ENCODE data around the gene EFCAB12. TPM values are rescaled to one million over a fixed set of nuclear protein-coding genes. Genes with fewer than 3 reads are reported as not detected.

EFCAB12 gene
- total and polyA plus RNA-seq, 2 of the 8 experiments (the other 6 are each of a cell fraction or from before 2014, with no cell fraction given): 0.60 to 0.99 TPM

DNA sequence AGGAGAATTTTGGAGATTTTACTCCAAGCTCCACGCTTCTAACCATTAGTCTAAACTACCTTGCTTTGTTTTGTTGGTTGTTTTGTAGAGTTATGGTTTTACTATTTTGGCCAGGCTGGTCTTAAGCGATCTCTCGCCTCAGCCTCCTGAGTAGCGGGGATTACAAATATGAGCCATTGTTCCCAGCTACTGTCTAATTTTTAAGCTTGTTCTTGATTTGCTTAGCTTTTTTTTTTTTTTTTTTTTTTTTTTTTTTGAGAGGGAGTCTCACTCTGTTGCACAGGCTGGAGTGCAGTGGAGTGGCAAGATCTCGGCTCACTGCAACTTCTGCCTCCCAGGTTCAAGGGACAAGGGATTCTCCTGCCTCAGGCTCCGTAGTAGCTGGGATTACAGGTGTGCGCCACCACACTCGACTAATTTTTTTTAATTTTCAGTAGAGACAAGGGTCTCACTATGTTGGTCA lies 28.5 kb downstream of the EFCAB12 start:
- Histone ChIP-seq H2AK5ac (ENCODE audit: low read depth, low read length) (no peak overlapping the region), H3K36me3 (ENCODE audit: control insufficient read depth in 2 of 4, insufficient read depth in 4 of 4, low read length in 3 of 4) (peaks cover 0 to 8% (median 0%) of the 10 kb centered on the region in 4 experiments; a peak in 2 of 8 replicates), H3K9ac (replicated peaks in 1 of 4; ENCODE audit: extremely low read depth in 1 of 4, low read depth in 3 of 4, low read length in 3 of 4) (no peak overlapping the region), H3K56ac (replicated peaks; ENCODE audit: insufficient read length, low read depth, low read length) (no peak overlapping the region), H4K91ac (replicated peaks; ENCODE audit: insufficient read length, low read length) (no peak overlapping the region), H3K23me2 (ENCODE audit: low read depth, low read length) (no peaks in the 10 kb centered on the region), H2BK120ac (replicated peaks; ENCODE audit: low read depth, low read length) (no peak overlapping the region), H4K5ac (ENCODE audit: insufficient read length, low read depth, low read length) (no peak overlapping the region), H3K14ac (ENCODE audit: insufficient read length) (no peak overlapping the region), H2BK15ac (ENCODE audit: low read length) (no peak overlapping the region), H3K9me3 (ENCODE audit: insufficient read depth in 2 of 2, low read depth in 1 of 2, low read length in 1 of 2) (no peaks in the 10 kb centered on the region), H3K23ac (ENCODE audit: insufficient read length) (no peak overlapping the region), H3K79me2 (ENCODE audit: control insufficient read depth in 1 of 2, insufficient read depth in 2 of 2, low read length in 2 of 2) (peaks cover 17 to 43% of the 10 kb centered on the region in 2 experiments), H3K27ac (ENCODE audit: low read depth, low read length) (0 out of 2 replicates have a peak overlapping the region, but pooled peaks have one; percentile 72), H2BK20ac (ENCODE audit: low read length) (no peak overlapping the region), H3K18ac (ENCODE audit: extremely low read depth, low read length) (no peak overlapping the region), H3K4me3 (ENCODE audit: extremely low read depth in 1 of 4, insufficient read depth in 2 of 4, low read depth in 3 of 4, low read length in 4 of 4) (peak overlapping the region in 2 of 4 experiments; percentile 61 to 89; a peak in 2 of 8 replicates), H3K4me2 (ENCODE audit: insufficient read depth in 1 of 2, low read depth in 2 of 2, low read length in 2 of 2) (peak overlapping the region; percentile 61 to 86; a peak in 3 of 4 replicates), H2BK12ac (ENCODE audit: low read depth, low read length) (no peak overlapping the region), H2BK5ac (ENCODE audit: low read depth, low read length) (no peak overlapping the region), H3K79me1 (ENCODE audit: low read depth, low read length) (peaks cover 4% of the 10 kb centered on the region), H4K8ac (ENCODE audit: extremely low read depth, insufficient read depth, low read length) (no peak overlapping the region), H3K4me1 (replicated peaks in 1 of 4; ENCODE audit: control insufficient read depth in 3 of 4, insufficient read depth in 4 of 4, low read length in 3 of 4) (peaks cover 0 to 4% (median 0%) of the 10 kb centered on the region in 4 experiments; a peak in 3 of 7 replicates), H4K20me1 (replicated peaks in 1 of 2; ENCODE audit: control insufficient read depth in 1 of 2, insufficient read depth in 2 of 2, low read length in 2 of 2) (peaks cover 4 to 11% of the 10 kb centered on the region in 2 experiments), H2AFZ (ENCODE audit: low read length) (peak overlapping the region; percentile 54; the same call in 1 of the 2 replicates), H3K4ac (replicated peaks; ENCODE audit: insufficient read length, low read depth, low read length) (no peak overlapping the region), H3K27me3 (replicated peaks in 1 of 4; ENCODE audit: control insufficient read depth in 3 of 4, extremely low read depth in 1 of 4, insufficient read depth in 3 of 4, low read length in 3 of 4) (no peaks in the 10 kb centered on the region; a peak in 1 of 7 replicates)
- 81% methylated on average over 8 of the region's 8 CpGs; no CpG with 5 or more reads in 1 of the 2 experiments for WGBS, 2 experiments (ENCODE audit: extremely low coverage in 1 of 2, insufficient coverage in 1 of 2, insufficient read length in 1 of 2, insufficient replicate concordance in 2 of 2, low coverage in 1 of 2, low lambda C conversion rate in 2 of 2, missing lambda C conversion rate in 1 of 2)
- no peak for FAIRE-seq
- CTCF ChIA-PET (ENCODE audit: partially characterized antibody): interaction anchor here (0.7 to 9.2 kb wide), 13 partner anchors 9 to 71 kb away, joined by 3 to 58 read pairs (median 5); partner anchors contain the start of gene EFCAB12
- POLR2A ChIA-PET (ENCODE audit: partially characterized antibody): interaction anchor here (0.6 to 1.9 kb wide), 6 partner anchors 26 to 480 kb away, joined by 3 to 6 read pairs (median 4); partner anchors contain the start of genes EFCAB12, IFT122 and MBD4
- DNase-seq (ENCODE audit: low read depth in 1 of 2, low spot score in 2 of 2): no peak
- TF ChIP-seq ZNF274 (IDR thresholded peaks at IDR 0.05; ENCODE audit: borderline replicate concordance, extremely low read depth, low read length): no peak
- TF ChIP-seq CHD2 (IDR thresholded peaks at IDR 0.05; ENCODE audit: low read length): no peak
- TF ChIP-seq TAF7 (optimal IDR thresholded peaks at IDR 0.05; ENCODE audit: borderline replicate concordance, low read depth, low read length): peak; percentile 96
- TF ChIP-seq YY1 (IDR thresholded peaks at IDR 0.05; ENCODE audit: low read depth, low read length): no peak
- TF ChIP-seq, protein P1, sequence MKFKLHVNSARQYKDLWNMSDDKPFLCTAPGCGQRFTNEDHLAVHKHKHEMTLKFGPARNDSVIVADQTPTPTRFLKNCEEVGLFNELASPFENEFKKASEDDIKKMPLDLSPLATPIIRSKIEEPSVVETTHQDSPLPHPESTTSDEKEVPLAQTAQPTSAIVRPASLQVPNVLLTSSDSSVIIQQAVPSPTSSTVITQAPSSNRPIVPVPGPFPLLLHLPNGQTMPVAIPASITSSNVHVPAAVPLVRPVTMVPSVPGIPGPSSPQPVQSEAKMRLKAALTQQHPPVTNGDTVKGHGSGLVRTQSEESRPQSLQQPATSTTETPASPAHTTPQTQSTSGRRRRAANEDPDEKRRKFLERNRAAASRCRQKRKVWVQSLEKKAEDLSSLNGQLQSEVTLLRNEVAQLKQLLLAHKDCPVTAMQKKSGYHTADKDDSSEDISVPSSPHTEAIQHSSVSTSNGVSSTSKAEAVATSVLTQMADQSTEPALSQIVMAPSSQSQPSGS (IDR thresholded peaks at IDR 0.05; ENCODE audit: low read length): no peak
- no peak for TF ChIP-seq POU5F1 (IDR thresholded peaks at IDR 0.05; ENCODE audit: low read depth, low read length)
- TF ChIP-seq RBBP5 (IDR thresholded peaks at IDR 0.05; ENCODE audit: borderline replicate concordance, low read depth, low read length): no peak
- TF ChIP-seq POLR2A (IDR thresholded peaks at IDR 0.05; ENCODE audit: control extremely low read depth in 1 of 2, low read depth in 2 of 2, low read length in 2 of 2): peak in 1 of 2 experiments; percentile 52; a peak in 2 of 3 replicates
- no peak for TF ChIP-seq ASH2L (IDR thresholded peaks at IDR 0.05; ENCODE audit: low read length)

Measured in H1 (cell line).